NT2/D1 (cell line): ENCODE measurements around the gene SIM2.

Source experiments
- DNase-seq: peaks from one replicate; pipeline ENCODE4 v3.0.0-alpha.2; 2011; ENCODE audit warnings: low read depth, low spot score
- H3K27me3 ChIP-seq: 2 replicates; pipeline ENCODE4 v1.6.0; 2011; ENCODE audit warnings: mild to moderate bottlenecking; ENCODE audit not compliant: insufficient read length, insufficient read depth
- H3K36me3 ChIP-seq: 2 replicates; pipeline ENCODE4 v1.6.1; 2011; ENCODE audit warnings: mild to moderate bottlenecking, low read length, mixed read lengths; ENCODE audit not compliant: insufficient read depth, insufficient read length
- H3K4me1 ChIP-seq: 2 replicates; pipeline ENCODE4 v1.5.1; 2011; ENCODE audit not compliant: insufficient read depth, insufficient read length
- H3K4me3 ChIP-seq: 2 replicates; pipeline ENCODE4 v1.5.1; 2011; ENCODE audit warnings: low read depth; ENCODE audit not compliant: insufficient read length
- H3K9ac ChIP-seq: 2 replicates; pipeline ENCODE4 v1.6.0; 2011; ENCODE audit warnings: low read depth; ENCODE audit not compliant: insufficient read length
- H3K9me3 ChIP-seq: 2 replicates; pipeline ENCODE4 v1.5.1; 2011; ENCODE audit warnings: mild to moderate bottlenecking, low read length; ENCODE audit not compliant: insufficient read depth
- SUZ12 ChIP-seq: IDR thresholded peaks from 2 replicates; pipeline ENCODE4 v1.6.1; 2011; ENCODE audit not compliant: insufficient read length, insufficient read depth; ENCODE audit errors: extremely low read depth
- YY1 ChIP-seq: IDR thresholded peaks from 2 replicates; pipeline ENCODE4 v1.6.1; 2011; ENCODE audit not compliant: insufficient read length, insufficient read depth
- ZNF274 ChIP-seq: IDR thresholded peaks from 2 replicates; pipeline ENCODE4 v1.6.1; 2011; ENCODE audit warnings: mild to moderate bottlenecking, low read depth, low read length

Gene SIM2

GRCh38 chr21:36686955-36687354 lies 12.0 kb upstream of the SIM2 start:
- TF ChIP-seq SUZ12 (no peak), ZNF274 (no peak), YY1 (no peak)
- Histone ChIP-seq H3K4me1 (no peaks in the 10 kb centered on the region), H3K9me3 (peaks cover 6% of the 10 kb centered on the region; the same call in 1 of the 2 replicates), H3K27me3 (peaks cover 66% of the 10 kb centered on the region), H3K9ac (no peak overlapping the region), H3K4me3 (no peak overlapping the region), H3K36me3 (no peaks in the 10 kb centered on the region)
- DNase-seq: no peak

- TF ChIP-seq YY1: no peak
- no peak overlapping the region for H3K4me3 ChIP-seq
Observed at GRCh38 chr21:36688324-36688723, 10.6 kb upstream of the SIM2 start.

GRCh38 chr21:36689324-36689723 lies 9.6 kb upstream of the SIM2 start:
- Histone ChIP-seq H3K4me1 (peaks cover 8% of the 10 kb centered on the region), H3K9ac (no peak overlapping the region), H3K9me3 (peaks cover 5% of the 10 kb centered on the region; the same call in 1 of the 2 replicates), H3K36me3 (no peaks in the 10 kb centered on the region), H3K27me3 (peaks cover 74% of the 10 kb centered on the region), H3K4me3 (no peak overlapping the region)
- TF ChIP-seq YY1: no peak
- TF ChIP-seq SUZ12: no peak
- TF ChIP-seq ZNF274: no peak
- DNase-seq: no peak

More at GRCh38 chr21:36688324-36688723, 10.6 kb upstream of the SIM2 start:
- Histone ChIP-seq H3K4me1 (peaks cover 2% of the 10 kb centered on the region), H3K36me3 (no peaks in the 10 kb centered on the region), H3K9ac (no peak overlapping the region), H3K27me3 (peaks cover 70% of the 10 kb centered on the region), H3K9me3 (peaks cover 5% of the 10 kb centered on the region; the same call in 1 of the 2 replicates)
- no peak for DNase-seq

- Histone ChIP-seq H3K4me3 (no peak overlapping the region), H3K9ac (no peak overlapping the region), H3K27me3 (peaks cover 78% of the 10 kb centered on the region), H3K36me3 (no peaks in the 10 kb centered on the region), H3K9me3 (peaks cover 5% of the 10 kb centered on the region; the same call in 1 of the 2 replicates), H3K4me1 (peaks cover 15% of the 10 kb centered on the region)
- TF ChIP-seq SUZ12 (peak; percentile 89), YY1 (no peak)
- DNase-seq: no peak
Observed at GRCh38 chr21:36690628-36691554, 8.0 kb upstream of the SIM2 start.

- no peak for DNase-seq
- TF ChIP-seq SUZ12: peak; percentile 42
- TF ChIP-seq YY1: no peak
- Histone ChIP-seq H3K9me3 (peaks cover 5% of the 10 kb centered on the region; the same call in 1 of the 2 replicates), H3K27me3 (peaks cover 85% of the 10 kb centered on the region), H3K4me1 (peaks cover 22% of the 10 kb centered on the region), H3K4me3 (no peak overlapping the region), H3K9ac (no peak overlapping the region), H3K36me3 (no peaks in the 10 kb centered on the region)
Observed at GRCh38 chr21:36691555-36692041, 7.3 kb upstream of the SIM2 start.

- Histone ChIP-seq H3K9ac (no peak overlapping the region), H3K4me1 (peaks cover 28% of the 10 kb centered on the region), H3K4me3 (peak overlapping the region; percentile 29), H3K9me3 (peaks cover 5% of the 10 kb centered on the region; the same call in 1 of the 2 replicates), H3K27me3 (peaks cover 92% of the 10 kb centered on the region), H3K36me3 (no peaks in the 10 kb centered on the region)
- no peak for DNase-seq
- TF ChIP-seq SUZ12 (no peak), YY1 (no peak), ZNF274 (no peak)
Observed at GRCh38 chr21:36692114-36692834, 6.6 kb upstream of the SIM2 start.
